DLD1 (cell line): ENCODE data around the gene AKR7A2.
"Not testable (repeated sequence)": the region's sequence is repeated elsewhere in the genome, so short reads cannot be mapped to it uniquely, and the experiment has no call there.

Source experiments
- in situ Hi-C: cut with HindIII; loops from 2 replicates; pipeline ENCODE4 v1.10.0; 2017; ENCODE audit warnings: low sequenced_read_pairs

AKR7A2 gene

DNA sequence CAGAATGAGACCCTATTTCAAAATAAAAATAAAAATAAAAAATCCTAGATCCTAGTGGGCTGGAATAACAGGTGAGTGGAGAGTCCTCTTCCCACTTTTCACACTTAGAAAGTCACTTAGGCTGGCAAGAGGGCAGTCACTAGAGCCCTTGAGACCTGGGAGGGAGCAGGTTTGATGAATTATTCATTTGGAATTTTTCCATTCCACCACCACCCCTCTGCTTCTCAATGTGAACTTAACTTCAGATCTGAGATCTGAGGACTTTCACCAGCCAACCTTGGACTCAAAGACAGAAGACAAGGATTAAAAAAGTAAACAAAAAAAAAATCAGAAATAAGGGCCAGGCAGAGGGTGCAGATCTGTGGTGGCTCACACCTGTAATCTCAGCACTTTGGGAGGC is 39.9 kb downstream of the AKR7A2 start:
- in situ Hi-C loops, result no loop called here

DNA sequence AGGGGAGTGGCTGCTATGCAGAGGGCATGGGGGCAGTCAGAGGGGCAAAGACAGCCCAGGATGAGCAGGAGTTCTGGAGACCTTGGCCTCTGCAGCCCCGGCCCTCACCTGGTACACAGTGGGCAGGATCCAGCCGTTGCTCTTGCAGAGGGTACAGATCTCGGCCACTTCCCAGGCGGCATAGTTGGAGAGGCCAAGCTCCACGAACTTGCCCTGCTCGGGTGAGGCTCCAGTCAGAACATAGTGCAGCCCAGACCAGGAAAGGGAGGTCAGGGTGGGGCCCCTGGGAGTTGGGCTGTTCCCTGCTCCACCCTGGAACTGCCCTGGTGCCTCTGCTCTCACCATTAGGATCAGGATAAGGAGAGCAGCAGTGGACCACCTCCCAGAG is 41.6 kb downstream of the AKR7A2 start:
- in situ Hi-C loops, result not testable (repeated sequence)

DNA sequence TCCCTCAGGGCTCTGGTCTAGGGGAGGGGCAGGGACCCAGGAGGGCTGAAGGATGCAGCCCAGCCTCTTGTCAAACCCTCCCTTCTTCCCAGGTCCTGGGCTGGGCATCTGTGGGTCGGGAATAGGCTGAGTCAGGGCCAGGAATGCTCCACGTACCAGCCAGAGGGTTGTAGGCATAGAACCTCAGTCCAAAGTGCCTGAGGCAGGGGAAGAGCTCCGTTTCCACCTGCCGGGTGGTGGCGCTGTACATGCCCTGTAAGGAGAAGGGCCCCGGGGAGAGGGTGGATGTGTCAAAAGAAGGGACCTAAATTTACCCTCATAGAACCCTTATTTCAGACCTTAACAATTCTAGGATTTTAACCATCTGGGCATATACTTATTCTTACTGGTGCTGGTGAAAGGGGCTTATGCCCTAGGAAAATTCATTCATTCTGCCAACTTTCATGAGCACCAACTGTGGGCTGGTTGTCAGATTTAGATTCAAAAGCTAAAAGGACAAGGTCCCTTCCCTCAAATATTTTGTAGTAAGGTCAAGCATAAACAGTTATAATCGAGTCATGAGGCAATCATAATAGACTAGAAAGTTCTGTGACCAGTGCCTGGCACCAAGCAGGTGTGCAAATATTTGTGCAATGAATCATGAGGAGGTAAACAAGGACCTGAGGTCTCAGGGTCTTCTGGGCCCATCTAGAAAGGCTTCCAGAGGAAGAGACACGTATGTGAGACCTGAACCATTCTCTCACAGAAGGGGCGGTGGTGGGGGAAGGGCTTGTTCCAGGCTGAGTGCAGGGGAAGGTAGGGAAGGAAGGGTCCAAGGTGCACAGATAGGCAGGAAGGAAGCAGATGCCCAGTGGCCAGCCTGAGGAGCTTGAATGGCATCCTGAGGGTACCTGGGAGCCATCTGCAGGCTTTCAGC is 42.3 kb downstream of the AKR7A2 start:
- in situ Hi-C loops, result not testable (repeated sequence)

DNA sequence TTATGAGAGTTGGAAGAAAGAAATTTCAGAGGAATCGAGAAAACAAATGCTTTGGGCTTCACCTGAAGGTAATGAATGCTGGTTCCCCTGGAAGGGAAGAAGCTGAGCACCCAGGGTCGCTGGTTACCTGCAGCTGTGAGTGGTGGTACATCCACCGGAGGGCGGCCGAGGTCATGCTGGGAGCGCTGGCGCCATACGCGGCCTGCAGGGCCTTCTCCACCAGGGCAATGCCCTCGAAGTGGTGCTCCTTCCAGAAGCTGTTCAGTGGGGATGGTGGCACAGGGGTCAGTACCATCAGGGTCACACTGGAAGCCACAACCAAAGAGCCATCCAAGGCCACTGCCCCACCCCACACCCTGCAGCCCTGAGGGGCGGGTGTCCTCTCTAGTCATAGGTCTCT is 43.5 kb downstream of the AKR7A2 start:
- in situ Hi-C loops, result no loop called here

DNA sequence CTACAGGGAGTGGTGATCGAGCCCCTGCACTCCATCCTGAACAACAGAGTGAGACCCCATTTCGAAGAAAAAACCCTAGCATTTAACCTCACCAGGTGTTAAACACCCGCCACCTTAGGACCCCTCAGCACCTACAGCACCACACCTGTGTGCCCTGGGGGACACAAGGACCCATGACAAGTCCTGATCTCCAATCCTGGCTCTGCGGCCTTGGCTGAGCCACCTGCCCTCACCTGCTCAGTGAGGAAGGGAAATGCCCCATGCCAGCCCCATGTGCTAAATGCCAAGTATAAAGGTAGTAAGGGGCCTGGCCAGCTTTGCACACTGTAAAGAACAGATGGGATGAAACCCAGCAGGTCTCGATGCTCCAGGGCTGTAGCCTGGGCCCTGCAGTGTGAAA is 49.2 kb downstream of the AKR7A2 start:
- in situ Hi-C loops, result no loop called here

DNA sequence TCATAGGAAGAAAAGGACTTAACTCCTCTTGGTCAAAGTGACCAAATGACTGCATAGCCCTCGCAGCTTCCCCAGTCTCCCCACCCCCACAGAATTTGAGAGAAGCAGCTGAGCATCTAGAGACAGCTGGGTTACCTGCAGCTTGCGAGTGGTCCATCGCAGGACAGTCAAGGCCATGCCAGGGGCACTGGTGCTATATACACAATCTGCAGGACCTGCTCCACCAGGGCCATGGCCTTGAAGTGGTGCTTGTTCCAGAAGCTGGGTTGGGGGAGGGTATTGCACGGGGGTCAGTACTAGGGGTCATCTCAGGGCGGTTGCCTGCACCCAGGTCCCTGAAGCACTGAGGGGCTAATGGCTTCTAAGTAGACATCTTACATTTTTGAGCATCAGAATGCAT is 49.9 kb downstream of the AKR7A2 start:
- in situ Hi-C loops, result no loop called here

DNA sequence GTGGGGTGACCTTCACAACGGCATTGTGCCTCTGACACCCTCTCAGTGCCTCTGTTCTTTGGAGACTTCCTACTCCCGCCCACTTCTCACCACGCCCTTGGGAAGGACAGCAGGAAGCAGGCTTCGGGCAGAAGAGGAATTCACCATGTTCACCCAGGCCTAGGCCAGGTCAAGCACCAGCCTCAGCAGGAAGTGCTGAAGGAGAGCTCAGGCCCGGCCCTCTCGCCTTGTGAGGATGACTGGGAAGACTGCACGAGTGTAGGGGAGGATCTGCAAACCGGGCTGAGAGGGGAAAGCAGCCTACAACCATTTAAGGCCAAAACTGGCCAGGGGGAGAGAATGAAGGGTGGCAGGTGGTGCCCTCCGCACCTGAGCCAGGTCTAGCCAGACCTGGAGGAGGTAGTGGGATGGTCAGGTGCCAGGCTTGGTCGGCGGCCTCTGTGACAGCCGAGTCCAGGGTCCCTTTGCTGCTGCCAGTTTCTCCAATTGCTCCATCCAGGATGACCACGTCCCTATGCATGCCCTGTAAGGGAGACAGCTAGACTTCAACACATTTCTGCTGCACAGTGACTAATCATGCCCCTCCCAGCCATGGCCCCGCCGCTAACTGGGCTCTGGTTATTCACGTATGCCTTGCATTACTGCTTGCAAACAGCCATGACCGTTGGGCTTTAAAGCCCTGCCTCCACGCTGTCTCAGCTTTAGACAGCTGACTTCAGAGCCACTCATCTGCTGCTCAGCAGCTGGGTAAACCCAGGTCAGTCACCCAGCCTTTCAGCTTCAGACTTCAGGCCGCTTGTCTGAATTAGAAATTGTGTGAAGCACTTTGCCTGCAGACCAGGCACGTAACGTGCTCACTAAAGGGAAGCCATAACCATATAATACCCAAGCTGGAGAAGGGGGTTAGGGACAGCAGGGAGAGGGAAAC is 51.5 kb downstream of the AKR7A2 start:
- in situ Hi-C loops, result no loop called here

DNA sequence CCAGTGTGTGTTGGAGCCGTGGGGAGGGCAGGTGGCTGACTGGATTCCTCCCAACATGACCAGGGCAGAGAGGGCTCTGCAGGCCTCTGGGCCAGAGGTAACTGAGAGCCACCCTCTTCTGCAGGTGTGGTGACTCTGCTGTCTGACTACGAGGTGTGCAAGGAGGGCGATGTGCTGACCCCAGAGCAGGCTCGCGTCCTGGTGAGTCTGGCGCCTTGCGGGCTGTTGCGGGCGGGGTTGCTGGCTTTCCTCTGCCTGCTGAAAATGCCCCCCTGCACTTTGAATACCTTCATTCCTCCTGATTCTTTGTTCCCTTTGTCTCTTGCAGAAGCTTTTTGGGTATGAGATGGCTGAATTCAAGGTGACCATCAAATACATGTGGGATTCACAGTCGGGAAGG is 53.6 kb downstream of the AKR7A2 start:
- in situ Hi-C loops, result no loop called here

DNA sequence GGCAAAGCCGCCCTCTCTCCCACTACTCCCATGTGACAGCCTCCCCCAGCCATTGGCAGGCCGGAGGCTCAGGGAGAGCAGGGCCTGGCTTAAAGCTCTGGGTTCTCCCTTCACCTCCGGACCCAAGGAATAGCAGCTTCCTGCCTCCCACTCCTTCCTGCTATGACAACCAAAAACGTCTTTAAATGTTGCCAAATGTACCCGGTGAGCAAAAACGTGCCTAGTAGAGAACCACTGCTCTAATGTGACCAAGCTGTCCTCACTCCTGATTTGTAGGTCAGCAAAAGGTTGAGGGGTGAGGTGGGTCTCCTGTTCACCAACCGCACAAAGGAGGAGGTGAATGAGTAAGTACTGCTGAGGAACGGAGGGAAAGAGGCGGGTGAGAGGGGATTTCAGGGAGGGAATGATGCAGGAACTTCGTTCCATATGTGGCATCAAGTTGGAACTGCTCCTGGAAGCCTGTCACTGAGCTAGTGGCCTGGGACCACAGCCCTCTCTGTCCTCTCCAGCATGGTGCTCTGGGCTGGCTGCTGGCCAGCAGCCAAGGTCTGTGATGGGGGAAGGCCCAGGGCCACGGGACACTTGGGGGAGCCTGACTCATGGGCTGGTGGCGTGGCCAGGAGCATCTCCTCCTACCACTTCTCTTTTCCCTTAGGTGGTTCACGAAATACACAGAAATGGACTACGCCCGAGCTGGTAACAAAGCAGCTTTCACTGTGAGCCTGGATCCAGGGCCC is 54.6 kb downstream of the AKR7A2 start:
- in situ Hi-C loops, result no loop called here

DNA sequence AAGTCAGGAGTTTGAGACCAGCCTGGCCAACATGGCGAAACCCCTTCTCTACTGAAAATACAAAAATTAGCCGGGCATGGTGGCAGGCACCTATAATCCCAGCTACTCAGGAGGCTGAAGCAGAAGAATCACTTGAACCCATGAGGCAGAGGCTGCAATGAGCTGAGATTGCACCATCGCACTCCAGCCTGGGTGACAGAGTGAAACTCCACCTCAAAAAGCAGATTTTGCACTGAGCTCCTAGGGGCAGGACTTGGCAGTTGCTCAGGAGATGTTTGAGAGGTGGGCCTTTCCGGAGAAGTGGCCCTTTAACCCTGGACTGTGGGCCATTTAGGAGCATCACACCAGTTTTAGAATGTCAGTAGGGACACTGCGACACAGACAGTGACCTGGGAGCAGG is 55.6 kb downstream of the AKR7A2 start:
- in situ Hi-C loops, result not testable (repeated sequence)

DNA sequence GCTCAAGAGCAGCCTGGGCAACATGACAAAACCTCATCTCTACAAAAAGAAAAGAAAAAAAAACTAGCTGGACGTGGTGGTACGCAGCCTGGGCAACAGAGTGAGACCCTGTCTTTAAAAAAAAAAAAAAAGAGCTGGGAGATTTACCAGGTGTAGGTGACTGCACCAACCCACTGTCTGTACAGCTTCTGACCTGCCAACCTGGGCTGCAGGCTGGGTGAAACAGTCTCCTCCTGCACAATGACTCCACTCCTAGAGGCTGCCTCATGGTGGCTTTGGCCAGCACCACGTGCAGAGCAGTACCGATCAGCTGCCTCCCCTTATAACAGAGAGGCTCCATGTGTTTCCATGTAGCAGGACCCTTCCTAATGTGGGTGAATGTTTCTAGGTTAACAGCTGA is 56.7 kb downstream of the AKR7A2 start:
- in situ Hi-C loops, result no loop called here

DNA sequence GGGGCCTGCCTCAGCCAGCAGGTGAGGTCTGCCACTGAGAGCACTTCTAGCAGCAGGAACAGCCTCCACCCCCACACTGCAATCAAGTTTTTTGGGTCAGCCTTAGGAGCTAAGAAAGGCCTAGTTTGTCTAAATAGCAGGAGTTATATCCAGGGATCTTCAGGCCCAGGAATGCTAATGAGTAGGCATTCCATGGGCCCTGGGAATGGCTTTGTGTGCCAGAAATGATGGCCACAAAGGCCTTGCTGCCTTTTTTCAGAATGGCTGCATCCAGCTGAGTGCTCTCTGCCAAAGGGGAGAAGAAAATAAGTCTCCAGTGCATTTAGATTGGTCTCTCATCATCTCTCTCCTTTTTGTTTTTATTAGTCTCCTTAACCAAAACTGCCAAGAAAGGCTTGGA is 57.5 kb downstream of the AKR7A2 start:
- in situ Hi-C loops, result no loop called here
